HG03571 (cell line): ENCODE measurements around the gene OR2K2.
"Not testable (repeated sequence)": the region's sequence is repeated elsewhere in the genome, so short reads cannot be mapped to it uniquely, and the experiment has no call there.

ENCODE experiments used
- ATAC-seq: cut with Tn5 transposase; IDR thresholded peaks from one replicate; pipeline ENCODE4 v1.9.1; 2021; ENCODE audit not compliant: unreplicated experiment

Gene OR2K2

GRCh38 chr9:111298111-111298510, 31.9 kb downstream of the OR2K2 start:
- ATAC-seq: no peak

GRCh38 chr9:111297066-111297824, 32.8 kb downstream of the OR2K2 start:
- no peak for ATAC-seq

DNA sequence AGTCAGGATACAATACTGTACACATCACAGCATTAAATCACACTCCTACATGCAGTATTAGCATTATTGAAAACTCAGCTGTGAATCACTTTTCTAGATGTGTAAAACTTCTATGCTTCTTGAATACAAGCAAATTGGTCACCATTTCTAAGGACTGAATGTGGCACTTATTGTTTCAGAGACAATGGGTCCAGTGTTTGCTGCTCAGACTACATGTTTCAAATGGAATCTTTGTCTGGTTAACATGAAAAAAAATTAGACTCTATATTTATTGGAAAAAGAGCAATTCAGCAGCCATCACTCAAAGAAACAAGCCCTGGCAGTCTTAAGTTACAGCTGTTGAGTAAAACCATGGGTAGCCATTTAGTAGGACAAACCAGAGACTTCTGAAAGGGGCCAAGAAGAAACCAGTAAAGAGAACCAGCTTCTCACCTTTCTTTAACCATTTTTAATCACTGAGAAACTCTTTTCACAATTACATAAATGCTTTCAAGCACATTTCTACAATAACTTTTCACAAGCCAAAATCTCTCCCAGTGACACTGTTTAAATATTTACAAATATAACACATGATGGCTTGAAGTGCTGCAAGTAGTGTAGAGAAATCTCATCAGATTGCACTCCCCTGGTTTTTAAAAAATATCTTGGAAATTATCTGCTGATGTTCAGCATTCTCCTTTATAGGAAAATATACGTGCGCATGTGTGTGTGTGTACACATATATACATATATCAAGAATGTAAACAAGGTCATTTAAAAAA, 35.2 kb downstream of the OR2K2 start:
- ATAC-seq: no peak

- no peak for ATAC-seq
Observed at GRCh38 chr9:111287127-111287526, 42.9 kb downstream of the OR2K2 start.

DNA sequence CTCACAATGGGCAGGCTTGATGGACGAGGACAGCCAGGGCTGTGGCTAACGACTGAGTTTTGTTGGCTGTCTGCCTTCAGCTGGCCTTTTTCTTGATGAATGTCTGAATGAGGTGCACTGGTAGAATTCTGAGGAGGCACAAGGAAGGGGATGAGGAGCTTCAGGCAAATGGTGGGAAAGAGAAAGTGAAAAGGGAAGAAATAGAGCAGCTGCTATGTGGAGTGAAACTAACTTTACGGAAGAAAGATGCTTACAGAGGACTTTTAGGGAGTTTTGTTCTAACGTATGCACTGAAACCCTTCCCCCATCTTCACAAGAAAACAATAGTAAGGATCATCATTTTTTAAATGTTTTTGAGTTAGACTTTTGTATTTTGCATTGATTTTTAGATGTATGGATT, 45.3 kb downstream of the OR2K2 start:
- ATAC-seq: no peak

DNA sequence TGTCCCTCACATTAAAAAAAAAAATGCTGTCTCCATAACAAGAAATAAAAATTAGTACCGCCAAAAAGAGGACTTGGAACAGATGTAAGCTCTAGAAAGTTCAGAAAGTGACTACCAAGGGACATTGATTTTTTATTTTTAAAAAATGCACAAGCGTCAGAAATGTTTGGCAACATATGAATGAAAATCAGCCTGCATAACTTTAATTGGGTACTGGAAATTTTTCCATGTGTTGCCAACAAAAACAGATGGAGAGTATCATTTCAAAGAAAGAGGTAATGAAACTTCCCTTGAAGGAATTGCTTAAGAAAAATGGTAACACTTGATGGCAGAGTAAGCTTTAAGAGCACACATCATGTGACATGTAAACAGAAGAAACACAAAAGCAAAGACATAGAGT, 47.2 kb downstream of the OR2K2 start:
- ATAC-seq: no peak

GRCh38 chr9:111280795-111281194, 49.2 kb downstream of the OR2K2 start:
- not testable (repeated sequence) for ATAC-seq
